HL-60 (cell line): Measurements from ENCODE around the gene SLC7A1.

Experiments
- CTCF ChIP-seq: IDR thresholded peaks from one replicate; pipeline ENCODE4 v1.5.1; 2011; ENCODE audit warnings: low read length, control low read depth, inconsistent platforms; ENCODE audit not compliant: insufficient read depth
- GABPA ChIP-seq: IDR thresholded peaks from 2 replicates; pipeline ENCODE4 v1.6.1; 2012; ENCODE audit warnings: low read depth
- POLR2AphosphoS5 ChIP-seq: IDR thresholded peaks from 2 replicates; pipeline ENCODE4 v1.6.1; 2012; ENCODE audit warnings: low read depth
- REST ChIP-seq: IDR thresholded peaks from 2 replicates; pipeline ENCODE4 v1.6.1; 2012; ENCODE audit warnings: low read depth; ENCODE audit not compliant: insufficient replicate concordance
- SPI1 ChIP-seq: IDR thresholded peaks from 2 replicates; pipeline ENCODE4 v1.6.1; 2012; ENCODE audit warnings: low read depth, mild to moderate bottlenecking, borderline replicate concordance

- TF ChIP-seq SPI1 (no peak), CTCF (no peak), REST (no peak), POLR2AphosphoS5 (no peak), GABPA (no peak)
Observed at GRCh38 chr13:29582171-29582570, 13.3 kb downstream of the SLC7A1 start.
